HCT116 (cell line): ENCODE measurements around the gene GLRA3. TPM values are rescaled to one million over a fixed set of nuclear protein-coding genes. Genes with fewer than 3 reads are reported as not detected.

ENCODE experiments used
- ATAC-seq: fragments of 200-7000 bp; cut with Tn5 transposase; 2 replicates; pipeline ENCODE4 v1.9.1; 2020; ENCODE audit warnings: mild to moderate bottlenecking, moderate library complexity
- BruUV-seq: library from RNA; stranded (reverse); fragments of 400-500 nt; replicated peaks from 2 replicates; lab custom pipeline; 2021; lab: Mats Ljungman, UMichigan
- CTCF ChIA-PET: fragments of 300-600 bp; sonication (Branson Sonifier 250); formaldehyde crosslinking; loops from one replicate; lab custom pipeline; 2021; ENCODE audit warnings: antibody characterized with exemption; lab: Charles Lee
- POLR2A ChIA-PET: fragments of 300-600, 350-600 bp; sonication (Branson Sonifier 250); formaldehyde crosslinking; loops from one replicate; lab custom pipeline; 2021; ENCODE audit warnings: antibody characterized with exemption; lab: Charles Lee
- RAD21 ChIA-PET, 2 experiments: fragments of 300-600 bp; sonication (Branson Sonifier 250); formaldehyde crosslinking; loops; one replicate each; lab custom pipeline; 2023; ENCODE audit warnings: low total read pairs in 2 of 2; ENCODE audit not compliant: uncharacterized antibody in 2 of 2, unreplicated experiment in 2 of 2, low non-redundant PET in 1 of 2; lab: Charles Lee
- DNase-seq: peaks from one replicate; pipeline ENCODE4 v3.0.0-alpha.2; 2010; ENCODE audit warnings: low read depth, low spot score
- H2AFZ ChIP-seq: fragments of 200-600 bp; shearing (Covaris generic), sonication (generic); 2 replicates; pipeline ENCODE4 v1.6.1; 2017; ENCODE audit warnings: low read depth, mixed run types, mixed read lengths, antibody characterized with exemption, low read length; ENCODE audit not compliant: poor library complexity, severe bottlenecking
- H3K27ac ChIP-seq: 2 replicates; pipeline ENCODE4 v1.5.1; 2012; ENCODE audit warnings: low read depth, low read length
- H3K27me3 ChIP-seq: fragments of 200-600 bp; sonication (generic); 2 replicates; pipeline ENCODE4 v1.6.1; 2016; ENCODE audit warnings: mixed run types, low read length, mixed read lengths; ENCODE audit not compliant: insufficient read depth
- H3K36me3 ChIP-seq, 2 experiments: fragments of 200-500 bp in 1 of 2; fragments of 200-600 bp in 1 of 2; sonication (Bioruptor generic) in 1 of 2; sonication (generic) in 1 of 2; 2 replicates each; pipeline versions ENCODE4 v1.5.1 to v1.6.1; 2014 to 2016; ENCODE audit warnings: low read length in 2 of 2, inconsistent platforms in 1 of 2, mixed read lengths in 1 of 2, mixed run types in 1 of 2; ENCODE audit not compliant: insufficient read depth in 2 of 2, control insufficient read depth in 1 of 2
- H3K4me1 ChIP-seq, 2 experiments: fragments of 200-600 bp in 1 of 2; sonication (generic) in 1 of 2; 2 replicates each; pipeline versions ENCODE4 v1.5.1 to v1.6.1; 2012 to 2017; ENCODE audit warnings: low read length in 2 of 2, inconsistent platforms in 1 of 2, mild to moderate bottlenecking in 1 of 2, mixed read lengths in 1 of 2, mixed run types in 1 of 2, moderate library complexity in 1 of 2; ENCODE audit not compliant: insufficient read depth in 2 of 2, control insufficient read depth in 1 of 2
- H3K4me2 ChIP-seq: fragments of 200-600 bp; sonication (generic); 2 replicates; pipeline ENCODE4 v1.6.1; 2017; ENCODE audit warnings: mixed run types, low read length, mixed read lengths
- H3K4me3 ChIP-seq, 2 experiments: fragments of 200-600 bp in 1 of 2; sonication (generic) in 1 of 2; replicated peaks in 1 of 2; 2 replicates each; pipeline ENCODE4 v1.5.1; 2011 to 2016; ENCODE audit warnings: low read length in 2 of 2, control low read depth in 1 of 2, low read depth in 1 of 2, mild to moderate bottlenecking in 1 of 2, mixed read lengths in 1 of 2, mixed run types in 1 of 2
- H3K79me2 ChIP-seq: fragments of 200-600 bp; sonication (generic); 2 replicates; pipeline ENCODE4 v1.6.1; 2017; ENCODE audit warnings: mild to moderate bottlenecking, mixed run types, low read length, moderate library complexity, mixed read lengths; ENCODE audit not compliant: insufficient read depth
- H3K9ac ChIP-seq: fragments of 200-600 bp; sonication (generic); 2 replicates; pipeline ENCODE4 v1.6.1; 2016; ENCODE audit warnings: low read length, mixed read lengths
- H3K9me2 ChIP-seq: fragments of 200-600 bp; sonication (generic), shearing (Covaris generic); 2 replicates; pipeline ENCODE4 v1.6.1; 2017; ENCODE audit warnings: mixed run types, mild to moderate bottlenecking, moderate library complexity; ENCODE audit not compliant: insufficient read depth
- H3K9me3 ChIP-seq, 2 experiments: fragments of 200-500 bp in 1 of 2; fragments of 200-600 bp in 1 of 2; sonication (Bioruptor generic) in 1 of 2; sonication (generic) in 1 of 2; 2 replicates each; pipeline ENCODE4 v1.6.1; 2014 to 2017; ENCODE audit warnings: low read length in 2 of 2, mixed read lengths in 2 of 2, inconsistent platforms in 1 of 2, low read depth in 1 of 2, mild to moderate bottlenecking in 1 of 2, mixed run types in 1 of 2, moderate library complexity in 1 of 2; ENCODE audit not compliant: control insufficient read depth in 1 of 2, insufficient read depth in 1 of 2
- H4K20me1 ChIP-seq: fragments of 200-600 bp; sonication (generic), shearing (Covaris generic); 2 replicates; pipeline ENCODE4 v1.6.1; 2017; ENCODE audit warnings: mixed run types, mild to moderate bottlenecking, moderate library complexity; ENCODE audit not compliant: insufficient read depth
- CBX3 ChIP-seq: IDR thresholded peaks from 2 replicates; pipeline ENCODE4 v1.6.1; 2012; ENCODE audit warnings: low read depth
- EGR1 ChIP-seq: IDR thresholded peaks from 2 replicates; pipeline ENCODE4 v1.6.1; 2012; ENCODE audit warnings: low read depth
- ELF1 ChIP-seq: IDR thresholded peaks from 2 replicates; pipeline ENCODE4 v1.6.1; 2012; ENCODE audit warnings: low read depth, borderline replicate concordance
- EZH2 ChIP-seq: fragments of 200-600 bp; sonication (generic); IDR thresholded peaks from 2 replicates; pipeline ENCODE4 v1.6.1; 2017; ENCODE audit warnings: antibody characterized with exemption, mixed run types
- EZH2phosphoT487 ChIP-seq: fragments of 200-600 bp; IDR thresholded peaks from 2 replicates; pipeline ENCODE4 v1.6.1; 2018; ENCODE audit warnings: antibody characterized with exemption, borderline replicate concordance
- FOSL1 ChIP-seq: IDR thresholded peaks from 2 replicates; pipeline ENCODE4 v1.6.1; 2012; ENCODE audit warnings: low read depth
- POLR2A ChIP-seq: IDR thresholded peaks from 2 replicates; pipeline ENCODE4 v1.7.0; 2011; ENCODE audit warnings: borderline replicate concordance; ENCODE audit not compliant: insufficient read depth, insufficient read length; ENCODE audit errors: extremely low read depth
- POLR2AphosphoS5 ChIP-seq: IDR thresholded peaks from 2 replicates; pipeline ENCODE4 v1.6.1; 2011; ENCODE audit warnings: mild to moderate bottlenecking, low read depth, low read length, moderate library complexity
- RAD21 ChIP-seq: IDR thresholded peaks from 2 replicates; pipeline ENCODE4 v1.6.1; 2012; ENCODE audit warnings: low read depth, mild to moderate bottlenecking
- SIN3A ChIP-seq: IDR thresholded peaks from 2 replicates; pipeline ENCODE4 v1.6.1; 2012; ENCODE audit warnings: low read depth
- SP1 ChIP-seq: IDR thresholded peaks from 2 replicates; pipeline ENCODE4 v1.6.1; 2012; ENCODE audit warnings: low read depth
- SRF ChIP-seq: IDR thresholded peaks from 2 replicates; pipeline ENCODE4 v1.6.1; 2012; ENCODE audit warnings: low read depth
- TCF7L2 ChIP-seq: IDR thresholded peaks from 2 replicates; pipeline ENCODE4 v1.7.0; 2011; ENCODE audit warnings: borderline replicate concordance, inconsistent platforms; ENCODE audit not compliant: insufficient read depth, insufficient read length; ENCODE audit errors: extremely low read depth
- ZFX ChIP-seq: fragments of 450-650 bp; IDR thresholded peaks from 2 replicates; pipeline ENCODE4 v1.6.1; 2017
- intact Hi-C: fragments of 100-400 bp; cut with micrococcal nuclease; formaldehyde crosslinking; loops from 2 replicates; pipeline ENCODE4 v1.10.0; 2022
- total RNA-seq: library from RNA; stranded (reverse); gene quantifications from one replicate; pipeline ENCODE4 v1.2.1, GENCODE V29; 2021; ENCODE audit not compliant: unreplicated experiment
- TF ChIP-seq, protein P1 (sequence below), 3 experiments: fragments of 200-600 bp in 1 of 3; sonication (generic) in 1 of 3; IDR thresholded peaks in 2 of 3; conservative IDR thresholded peaks in 1 of 3; 2 replicates each; pipeline ENCODE4 v1.5.1; 2012 to 2017; ENCODE audit warnings: low read depth in 2 of 3, low read length in 2 of 3, antibody characterized with exemption in 1 of 3, borderline replicate concordance in 1 of 3, control low read depth in 1 of 3, mild to moderate bottlenecking in 1 of 3, mixed read lengths in 1 of 3, mixed run types in 1 of 3, moderate library complexity in 1 of 3; ENCODE audit not compliant: insufficient read depth in 1 of 3
- TF ChIP-seq, protein P2 (sequence below): IDR thresholded peaks from 2 replicates; pipeline ENCODE4 v1.6.1; 2012; ENCODE audit warnings: low read depth

Gene GLRA3
- total RNA-seq, 1 experiment from 2014 or later = not detected

DNA sequence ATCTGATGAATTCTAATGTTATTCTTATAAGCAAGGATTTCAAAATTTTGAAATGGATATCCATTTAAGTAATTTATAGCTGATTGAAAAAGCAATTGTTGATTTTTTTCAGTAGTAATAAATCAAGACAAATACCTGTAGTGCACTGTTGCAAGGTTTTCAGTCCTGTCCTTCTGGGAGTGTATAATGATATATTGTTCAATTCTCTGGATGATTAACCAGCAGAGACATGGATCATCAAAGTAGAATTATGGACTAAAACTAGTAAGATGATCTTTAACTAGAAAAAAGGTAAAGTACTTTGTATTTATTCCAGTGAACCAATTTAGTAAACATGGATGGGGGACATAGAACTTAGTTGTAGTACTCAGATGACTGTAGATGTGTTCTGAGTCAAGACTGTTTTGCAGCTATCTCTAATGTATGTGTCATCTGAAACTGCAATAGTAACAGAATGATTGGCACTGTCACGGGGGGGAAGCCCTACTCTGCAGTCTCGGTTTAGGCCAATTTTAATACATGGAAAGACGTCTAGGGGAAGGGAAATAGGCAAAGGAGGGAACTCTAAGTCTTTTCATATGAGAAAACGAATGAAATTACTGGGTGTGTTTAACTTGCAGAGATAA lies 121.9 kb downstream of the GLRA3 start:
- POLR2A ChIA-PET = no interaction called here
- BruUV-seq = no TSS peak
- no peaks in the 10 kb centered on the region for H3K27me3 ChIP-seq
- CTCF ChIA-PET = no interaction called here
- no peaks in the 10 kb centered on the region for H3K9me3 ChIP-seq
- TF ChIP-seq CBX3 (no peak), EZH2phosphoT487 (no peak), SP1 (no peak), POLR2A (no peak), FOSL1 (no peak), ZFX (no peak), ELF1 (no peak), RAD21 (no peak), EGR1 (no peak), EZH2 (no peak), TCF7L2 (no peak), SIN3A (no peak), SRF (no peak), POLR2AphosphoS5 (no peak)
- TF ChIP-seq, protein P1, sequence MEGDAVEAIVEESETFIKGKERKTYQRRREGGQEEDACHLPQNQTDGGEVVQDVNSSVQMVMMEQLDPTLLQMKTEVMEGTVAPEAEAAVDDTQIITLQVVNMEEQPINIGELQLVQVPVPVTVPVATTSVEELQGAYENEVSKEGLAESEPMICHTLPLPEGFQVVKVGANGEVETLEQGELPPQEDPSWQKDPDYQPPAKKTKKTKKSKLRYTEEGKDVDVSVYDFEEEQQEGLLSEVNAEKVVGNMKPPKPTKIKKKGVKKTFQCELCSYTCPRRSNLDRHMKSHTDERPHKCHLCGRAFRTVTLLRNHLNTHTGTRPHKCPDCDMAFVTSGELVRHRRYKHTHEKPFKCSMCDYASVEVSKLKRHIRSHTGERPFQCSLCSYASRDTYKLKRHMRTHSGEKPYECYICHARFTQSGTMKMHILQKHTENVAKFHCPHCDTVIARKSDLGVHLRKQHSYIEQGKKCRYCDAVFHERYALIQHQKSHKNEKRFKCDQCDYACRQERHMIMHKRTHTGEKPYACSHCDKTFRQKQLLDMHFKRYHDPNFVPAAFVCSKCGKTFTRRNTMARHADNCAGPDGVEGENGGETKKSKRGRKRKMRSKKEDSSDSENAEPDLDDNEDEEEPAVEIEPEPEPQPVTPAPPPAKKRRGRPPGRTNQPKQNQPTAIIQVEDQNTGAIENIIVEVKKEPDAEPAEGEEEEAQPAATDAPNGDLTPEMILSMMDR (IDR thresholded peaks at IDR 0.05 in 2 of 3, conservative IDR thresholded peaks at IDR 0.05 in 1 of 3; ENCODE audit: borderline replicate concordance in 1 of 3, insufficient read depth in 1 of 3, low read depth in 2 of 3, low read length in 2 of 3) = no peak
- TF ChIP-seq, protein P2, sequence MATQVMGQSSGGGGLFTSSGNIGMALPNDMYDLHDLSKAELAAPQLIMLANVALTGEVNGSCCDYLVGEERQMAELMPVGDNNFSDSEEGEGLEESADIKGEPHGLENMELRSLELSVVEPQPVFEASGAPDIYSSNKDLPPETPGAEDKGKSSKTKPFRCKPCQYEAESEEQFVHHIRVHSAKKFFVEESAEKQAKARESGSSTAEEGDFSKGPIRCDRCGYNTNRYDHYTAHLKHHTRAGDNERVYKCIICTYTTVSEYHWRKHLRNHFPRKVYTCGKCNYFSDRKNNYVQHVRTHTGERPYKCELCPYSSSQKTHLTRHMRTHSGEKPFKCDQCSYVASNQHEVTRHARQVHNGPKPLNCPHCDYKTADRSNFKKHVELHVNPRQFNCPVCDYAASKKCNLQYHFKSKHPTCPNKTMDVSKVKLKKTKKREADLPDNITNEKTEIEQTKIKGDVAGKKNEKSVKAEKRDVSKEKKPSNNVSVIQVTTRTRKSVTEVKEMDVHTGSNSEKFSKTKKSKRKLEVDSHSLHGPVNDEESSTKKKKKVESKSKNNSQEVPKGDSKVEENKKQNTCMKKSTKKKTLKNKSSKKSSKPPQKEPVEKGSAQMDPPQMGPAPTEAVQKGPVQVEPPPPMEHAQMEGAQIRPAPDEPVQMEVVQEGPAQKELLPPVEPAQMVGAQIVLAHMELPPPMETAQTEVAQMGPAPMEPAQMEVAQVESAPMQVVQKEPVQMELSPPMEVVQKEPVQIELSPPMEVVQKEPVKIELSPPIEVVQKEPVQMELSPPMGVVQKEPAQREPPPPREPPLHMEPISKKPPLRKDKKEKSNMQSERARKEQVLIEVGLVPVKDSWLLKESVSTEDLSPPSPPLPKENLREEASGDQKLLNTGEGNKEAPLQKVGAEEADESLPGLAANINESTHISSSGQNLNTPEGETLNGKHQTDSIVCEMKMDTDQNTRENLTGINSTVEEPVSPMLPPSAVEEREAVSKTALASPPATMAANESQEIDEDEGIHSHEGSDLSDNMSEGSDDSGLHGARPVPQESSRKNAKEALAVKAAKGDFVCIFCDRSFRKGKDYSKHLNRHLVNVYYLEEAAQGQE = no peak
- no peak overlapping the region for H3K9ac ChIP-seq
- no peak for DNase-seq
- H3K4me3 ChIP-seq = no peak overlapping the region
- intact Hi-C loops = no loop called here
- no peak overlapping the region for H3K27ac ChIP-seq
- no peak for ATAC-seq
- H3K9me2 ChIP-seq = no peaks in the 10 kb centered on the region
- no peak overlapping the region for H3K4me2 ChIP-seq
- no peaks in the 10 kb centered on the region; the same call in 1 of the 2 replicates for H4K20me1 ChIP-seq
- H3K36me3 ChIP-seq = no peaks in the 10 kb centered on the region
- RAD21 ChIA-PET = no interaction called here
- H2AFZ ChIP-seq = no peak overlapping the region
- peaks cover 0 to 8% of the 10 kb centered on the region in 2 experiments; a peak in 3 of 4 replicates for H3K4me1 ChIP-seq
- no peaks in the 10 kb centered on the region for H3K79me2 ChIP-seq
